ENCODE measurements around the gene PARD3.
"Not testable (repeated sequence)": the region's sequence is repeated elsewhere in the genome, so short reads cannot be mapped to it uniquely, and the experiment has no call there.

The PARD3 gene

DNA sequence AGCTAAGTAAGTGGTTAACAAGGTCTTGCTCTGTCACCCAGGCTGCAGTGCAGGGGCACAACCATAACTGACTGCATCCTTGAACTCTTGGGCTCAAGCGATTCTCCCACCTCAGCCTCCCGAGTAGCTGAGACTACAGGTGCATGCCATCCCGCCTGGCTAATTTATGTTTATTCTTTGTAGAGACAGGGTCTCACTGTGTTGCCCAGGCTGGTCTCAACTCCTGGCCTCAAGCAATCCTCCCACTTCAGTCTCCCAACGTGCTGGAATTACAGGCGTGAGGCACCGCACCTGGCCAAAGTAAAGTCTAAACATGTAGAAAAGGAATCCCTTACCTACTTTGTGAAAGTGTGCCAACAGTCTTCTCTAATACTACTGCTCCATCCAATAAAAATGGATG, 17.9 kb downstream of the PARD3 start:
- no peak overlapping the region for H3K9ac ChIP-seq
- no peaks in the 10 kb centered on the region for H3K4me1 ChIP-seq
- no peak overlapping the region for H3K4me3 ChIP-seq (ENCODE audit: low read depth, low read length)
- H3K9me3 ChIP-seq (ENCODE audit: control insufficient read depth, low read length) = no peaks in the 10 kb centered on the region
- H3K27me3 ChIP-seq (ENCODE audit: control insufficient read depth, insufficient read depth, low read length) = no peaks in the 10 kb centered on the region
- peaks cover 57% of the 10 kb centered on the region for H3K79me2 ChIP-seq
- no peak overlapping the region for H2AFZ ChIP-seq
- no peaks in the 10 kb centered on the region for H3K36me3 ChIP-seq (ENCODE audit: control insufficient read depth, insufficient read depth, low read length)
- TF ChIP-seq, protein P1, sequence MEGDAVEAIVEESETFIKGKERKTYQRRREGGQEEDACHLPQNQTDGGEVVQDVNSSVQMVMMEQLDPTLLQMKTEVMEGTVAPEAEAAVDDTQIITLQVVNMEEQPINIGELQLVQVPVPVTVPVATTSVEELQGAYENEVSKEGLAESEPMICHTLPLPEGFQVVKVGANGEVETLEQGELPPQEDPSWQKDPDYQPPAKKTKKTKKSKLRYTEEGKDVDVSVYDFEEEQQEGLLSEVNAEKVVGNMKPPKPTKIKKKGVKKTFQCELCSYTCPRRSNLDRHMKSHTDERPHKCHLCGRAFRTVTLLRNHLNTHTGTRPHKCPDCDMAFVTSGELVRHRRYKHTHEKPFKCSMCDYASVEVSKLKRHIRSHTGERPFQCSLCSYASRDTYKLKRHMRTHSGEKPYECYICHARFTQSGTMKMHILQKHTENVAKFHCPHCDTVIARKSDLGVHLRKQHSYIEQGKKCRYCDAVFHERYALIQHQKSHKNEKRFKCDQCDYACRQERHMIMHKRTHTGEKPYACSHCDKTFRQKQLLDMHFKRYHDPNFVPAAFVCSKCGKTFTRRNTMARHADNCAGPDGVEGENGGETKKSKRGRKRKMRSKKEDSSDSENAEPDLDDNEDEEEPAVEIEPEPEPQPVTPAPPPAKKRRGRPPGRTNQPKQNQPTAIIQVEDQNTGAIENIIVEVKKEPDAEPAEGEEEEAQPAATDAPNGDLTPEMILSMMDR (IDR thresholded peaks at IDR 0.05) = no peak
- no peak overlapping the region for H3K4me2 ChIP-seq (ENCODE audit: low read length)
- no peak overlapping the region for H3K27ac ChIP-seq

DNA sequence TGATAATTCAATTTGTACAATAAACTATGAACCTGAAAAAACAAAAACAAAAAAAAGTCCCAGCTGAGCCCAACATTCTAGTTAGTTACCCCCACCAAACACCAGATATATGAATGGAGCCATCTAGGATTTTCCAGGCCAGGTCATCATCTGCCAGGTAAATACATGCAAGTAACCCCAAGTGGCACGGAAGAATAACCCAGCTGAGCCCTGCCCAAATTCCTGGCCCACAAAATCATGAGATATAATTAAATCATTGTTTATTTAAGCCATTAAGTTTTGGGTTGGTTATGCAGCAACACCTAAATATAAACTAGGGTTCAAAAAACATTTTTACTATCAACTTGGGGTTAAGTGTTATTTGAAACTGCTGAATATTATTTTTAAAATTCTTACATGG, 19.0 kb downstream of the PARD3 start:
- H3K9me3 ChIP-seq (ENCODE audit: control insufficient read depth, low read length) = no peaks in the 10 kb centered on the region
- no peak overlapping the region for H3K9ac ChIP-seq
- H3K27me3 ChIP-seq (ENCODE audit: control insufficient read depth, insufficient read depth, low read length) = no peaks in the 10 kb centered on the region
- TF ChIP-seq, protein P1 (IDR thresholded peaks at IDR 0.05) = no peak
- H3K4me3 ChIP-seq (ENCODE audit: low read depth, low read length) = no peak overlapping the region
- no peaks in the 10 kb centered on the region for H3K4me1 ChIP-seq
- no peaks in the 10 kb centered on the region for H3K36me3 ChIP-seq (ENCODE audit: control insufficient read depth, insufficient read depth, low read length)
- H3K4me2 ChIP-seq (ENCODE audit: low read length) = no peak overlapping the region
- no peak overlapping the region for H2AFZ ChIP-seq
- H3K79me2 ChIP-seq = peaks cover 62% of the 10 kb centered on the region
- H3K27ac ChIP-seq = no peak overlapping the region

DNA sequence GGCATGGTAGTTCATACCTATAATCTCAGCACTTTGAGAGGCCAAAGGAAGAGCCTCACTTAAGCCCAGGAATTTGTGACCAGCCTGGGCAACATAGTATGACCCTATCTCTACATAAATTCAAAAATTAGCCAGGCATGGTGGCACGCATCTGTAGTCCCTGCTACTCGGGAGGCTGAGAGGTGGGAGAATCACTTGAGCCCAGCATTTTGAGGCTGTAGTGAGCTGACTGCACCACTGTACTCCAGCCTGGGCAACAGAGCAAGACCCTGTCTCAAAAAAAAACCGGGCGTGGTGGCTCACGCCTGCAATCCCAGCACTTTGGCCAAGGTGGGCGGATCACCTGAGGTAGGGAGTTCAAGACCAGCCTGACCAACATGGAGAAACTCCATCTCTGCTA, 19.8 kb downstream of the PARD3 start:
- H3K9ac ChIP-seq = no peak overlapping the region
- H3K4me1 ChIP-seq = no peaks in the 10 kb centered on the region
- H3K27me3 ChIP-seq (ENCODE audit: control insufficient read depth, insufficient read depth, low read length) = no peaks in the 10 kb centered on the region
- H2AFZ ChIP-seq = no peak overlapping the region
- no peak overlapping the region for H3K27ac ChIP-seq
- no peak overlapping the region for H3K4me3 ChIP-seq (ENCODE audit: low read depth, low read length)
- no peak overlapping the region for H3K4me2 ChIP-seq (ENCODE audit: low read length)
- TF ChIP-seq, protein P1 (IDR thresholded peaks at IDR 0.05) = no peak
- no peaks in the 10 kb centered on the region for H3K9me3 ChIP-seq (ENCODE audit: control insufficient read depth, low read length)
- H3K36me3 ChIP-seq (ENCODE audit: control insufficient read depth, insufficient read depth, low read length) = no peaks in the 10 kb centered on the region
- H3K79me2 ChIP-seq = peaks cover 59% of the 10 kb centered on the region

DNA sequence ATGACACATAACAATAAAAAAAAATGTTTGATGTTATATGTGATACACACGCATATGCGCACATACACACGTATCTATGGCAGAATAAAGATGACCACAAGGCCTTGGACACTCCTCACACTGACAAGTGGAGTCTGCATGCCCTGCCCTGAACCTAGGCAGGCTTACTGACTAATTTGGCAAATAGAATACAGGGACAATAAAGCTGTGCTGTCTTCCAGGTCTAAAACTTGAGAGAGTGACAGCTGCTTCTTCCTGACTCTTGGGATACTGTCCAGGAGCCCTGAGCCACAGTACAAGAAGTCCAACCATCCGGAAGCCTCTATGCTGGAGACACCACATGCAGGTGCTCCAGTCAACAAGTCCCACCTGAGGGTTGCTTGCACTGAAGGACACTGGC, 20.3 kb downstream of the PARD3 start:
- Histone ChIP-seq H3K4me2 (ENCODE audit: low read length) (no peak overlapping the region), H3K4me1 (no peaks in the 10 kb centered on the region)

DNA sequence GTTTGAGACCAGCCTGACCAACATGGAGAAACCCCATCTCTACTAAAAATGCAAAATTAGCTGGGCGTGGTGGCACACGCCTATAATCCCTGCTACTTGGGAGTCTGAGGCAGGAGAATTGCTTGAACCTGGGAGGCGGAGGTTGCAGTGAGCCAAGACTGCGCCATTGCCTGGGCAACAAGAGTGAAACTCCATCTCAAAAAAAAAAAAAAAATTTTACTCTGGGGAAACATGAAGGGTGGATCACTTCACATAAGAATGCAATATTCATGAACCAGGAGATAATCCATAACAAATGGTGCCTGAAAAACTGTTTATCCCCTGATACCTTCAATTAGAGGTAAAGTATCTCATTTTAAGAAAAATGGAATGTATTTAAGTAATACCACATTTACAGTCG, 21.5 kb downstream of the PARD3 start:
- not testable (repeated sequence) for H3K4me1 ChIP-seq; H3K27ac ChIP-seq; H3K4me3 ChIP-seq (ENCODE audit: low read depth, low read length); H3K36me3 ChIP-seq (ENCODE audit: control insufficient read depth, insufficient read depth, low read length); H3K9ac ChIP-seq; H3K4me2 ChIP-seq (ENCODE audit: low read length); H3K9me3 ChIP-seq (ENCODE audit: control insufficient read depth, low read length); H3K27me3 ChIP-seq (ENCODE audit: control insufficient read depth, insufficient read depth, low read length); H2AFZ ChIP-seq
- peaks cover 59% of the 10 kb centered on the region for H3K79me2 ChIP-seq

More for the DNA sequence above, 20.3 kb downstream of the PARD3 start:
- Histone ChIP-seq H3K79me2 (peaks cover 58% of the 10 kb centered on the region), H3K27me3 (ENCODE audit: control insufficient read depth, insufficient read depth, low read length) (no peaks in the 10 kb centered on the region), H3K36me3 (ENCODE audit: control insufficient read depth, insufficient read depth, low read length) (no peaks in the 10 kb centered on the region), H2AFZ (no peak overlapping the region), H3K9ac (no peak overlapping the region), H3K4me3 (ENCODE audit: low read depth, low read length) (no peak overlapping the region), H3K9me3 (ENCODE audit: control insufficient read depth, low read length) (no peaks in the 10 kb centered on the region), H3K27ac (no peak overlapping the region)
- TF ChIP-seq, protein P1 (IDR thresholded peaks at IDR 0.05) = no peak

Data from parathyroid adenoma (tissue), 2 donors.